H1 (cell line): ENCODE measurements around the gene SLC31A2. TPM values are rescaled to one million over a fixed set of nuclear protein-coding genes. Genes with fewer than 3 reads are reported as not detected.

Source experiments
- CHD1 ChIP-seq: IDR thresholded peaks from 2 replicates; pipeline ENCODE4 v1.6.1; 2012; ENCODE audit warnings: low read depth, low read length, improper control_type of control experiment
- CREB1 ChIP-seq: IDR thresholded peaks from 2 replicates; pipeline ENCODE4 v1.6.1; 2012; ENCODE audit warnings: inconsistent platforms
- CTCF ChIP-seq, 3 experiments: IDR thresholded peaks; 1 replicate in 2 of 3; 2 replicates in 1 of 3; pipeline versions ENCODE4 v1.5.1 to v1.6.1; 2011; ENCODE audit warnings: low read length in 3 of 3, mild to moderate bottlenecking in 3 of 3, inconsistent platforms in 2 of 3, low read depth in 1 of 3, moderate library complexity in 1 of 3; ENCODE audit not compliant: insufficient read depth in 1 of 3; ENCODE audit errors: control extremely low read depth in 1 of 3
- E2F6 ChIP-seq: IDR thresholded peaks from 2 replicates; pipeline ENCODE4 v1.6.1; 2012; ENCODE audit warnings: inconsistent platforms
- FOSL1 ChIP-seq: IDR thresholded peaks from 2 replicates; pipeline ENCODE4 v1.6.1; 2011; ENCODE audit warnings: mild to moderate bottlenecking, low read depth, low read length, moderate library complexity; ENCODE audit not compliant: insufficient read depth
- GABPA ChIP-seq: IDR thresholded peaks from 2 replicates; pipeline ENCODE4 v1.6.1; 2011; ENCODE audit warnings: mild to moderate bottlenecking, low read length, moderate library complexity, borderline replicate concordance; ENCODE audit not compliant: insufficient read depth
- TBP ChIP-seq: IDR thresholded peaks from 2 replicates; pipeline ENCODE4 v1.6.1; 2011; ENCODE audit warnings: low read depth, low read length, improper control_type of control experiment
- polyA plus RNA-seq, 7 experiments: library from polyadenylated mRNA; depleted of rRNA in 3 of 7; stranded (reverse) in 5 of 7; unstranded in 2 of 7; fragments of >200 nt in 5 of 7; fragments of 200-250 nt in 2 of 7; gene quantifications; 1 replicate in 5 of 7; 2 replicates in 1 of 7; 4 replicates in 1 of 7; pipeline versions ENCODE4 v1.2.1 to v1.2.3, GENCODE V29; 2011 to 2013; ENCODE audit warnings: missing spikeins in 2 of 7, mixed read lengths in 2 of 7
- total RNA-seq: library from RNA; stranded (reverse); fragmentation: NEBNext Ultra II Directional; extraction: Animal tissue kit (Norgen Biotek cat#: 25700); gene quantifications from 2 replicates; pipeline ENCODE4 v1.2.1, GENCODE V29; 2021

The SLC31A2 gene
- total and polyA plus RNA-seq, 2 of the 8 experiments (the other 6 are each of a cell fraction or from before 2014, with no cell fraction given) = 2.0 to 2.9 TPM

GRCh38 chr9:113155911-113156588 lies 5.2 kb downstream of the SLC31A2 start (continued):
- TF ChIP-seq CTCF (IDR thresholded peaks at IDR 0.05; ENCODE audit: control extremely low read depth in 1 of 3, insufficient read depth in 1 of 3, low read depth in 1 of 3, low read length in 3 of 3) (no peak), FOSL1 (no peak), GABPA (no peak), TBP (no peak), CHD1 (no peak), CREB1 (no peak), E2F6 (no peak)
